H9 (cell line): Measurements from ENCODE around the gene KCTD17. TPM values are rescaled to one million over a fixed set of nuclear protein-coding genes. Genes with fewer than 3 reads are reported as not detected.

Experiments used
- DNase-seq: peaks from one replicate; pipeline ENCODE4 v3.0.0-alpha.2; 2017
- H2AFZ ChIP-seq: one replicate; pipeline ENCODE4 v1.6.1; 2013; ENCODE audit warnings: mild to moderate bottlenecking, low read length, control low read depth, moderate library complexity
- H2AK5ac ChIP-seq: 2 replicates; pipeline ENCODE4 v1.6.1; 2013; ENCODE audit warnings: low read length, control low read depth, mixed read lengths; ENCODE audit not compliant: insufficient read length
- H2BK120ac ChIP-seq: one replicate; pipeline ENCODE4 v1.6.1; 2013; ENCODE audit warnings: low read depth, mild to moderate bottlenecking, low read length, control low read depth, inconsistent platforms; ENCODE audit not compliant: poor library complexity, severe bottlenecking
- H2BK12ac ChIP-seq: 2 replicates; pipeline ENCODE4 v1.6.1; 2013; ENCODE audit warnings: low read length, control low read depth, mixed read lengths, low read depth; ENCODE audit not compliant: insufficient read length
- H2BK15ac ChIP-seq: 2 replicates; pipeline ENCODE4 v1.6.1; 2013; ENCODE audit warnings: low read depth, low read length, control low read depth
- H2BK20ac ChIP-seq: one replicate; pipeline ENCODE4 v1.6.1; 2013; ENCODE audit warnings: low read depth, mild to moderate bottlenecking, low read length, control low read depth, inconsistent platforms; ENCODE audit not compliant: poor library complexity, severe bottlenecking
- H2BK5ac ChIP-seq: 2 replicates; pipeline ENCODE4 v1.6.1; 2013; ENCODE audit warnings: low read length, control low read depth, mixed read lengths; ENCODE audit not compliant: insufficient read length
- H3K14ac ChIP-seq: 2 replicates; pipeline ENCODE4 v1.6.1; 2013; ENCODE audit warnings: low read length, control low read depth; ENCODE audit not compliant: insufficient read depth
- H3K18ac ChIP-seq: 2 replicates; pipeline ENCODE4 v1.6.1; 2013; ENCODE audit warnings: low read depth, mild to moderate bottlenecking, mixed read lengths, low read length, control low read depth; ENCODE audit not compliant: insufficient read length
- H3K23ac ChIP-seq: 2 replicates; pipeline ENCODE4 v1.6.1; 2013; ENCODE audit warnings: low read length, control low read depth, mixed read lengths, low read depth; ENCODE audit not compliant: insufficient read length
- H3K23me2 ChIP-seq: 2 replicates; pipeline ENCODE4 v1.6.1; 2013; ENCODE audit warnings: low read depth, mild to moderate bottlenecking, mixed read lengths, low read length, control low read depth; ENCODE audit not compliant: insufficient read length, poor library complexity, severe bottlenecking
- H3K27ac ChIP-seq: 2 replicates; pipeline ENCODE4 v1.5.1; 2013; ENCODE audit warnings: low read length, control low read depth, mixed read lengths, low read depth; ENCODE audit not compliant: insufficient read length
- H3K27me3 ChIP-seq: 2 replicates; pipeline ENCODE4 v1.6.1; 2013; ENCODE audit warnings: low read length, control low read depth, inconsistent platforms; ENCODE audit not compliant: insufficient read depth
- H3K4ac ChIP-seq: 2 replicates; pipeline ENCODE4 v1.6.1; 2013; ENCODE audit warnings: low read depth, mild to moderate bottlenecking, control low read depth, inconsistent platforms, low read length, moderate library complexity
- H3K4me1 ChIP-seq: 2 replicates; pipeline ENCODE4 v1.6.1; 2013; ENCODE audit warnings: low read length, control low read depth, inconsistent platforms; ENCODE audit not compliant: insufficient read depth
- H3K4me2 ChIP-seq: 2 replicates; pipeline ENCODE4 v1.6.1; 2013; ENCODE audit warnings: low read length, control low read depth, mixed read lengths; ENCODE audit not compliant: insufficient read length, insufficient read depth
- H3K56ac ChIP-seq: 2 replicates; pipeline ENCODE4 v1.6.1; 2013; ENCODE audit warnings: low read depth, mild to moderate bottlenecking, mixed read lengths, low read length, control low read depth; ENCODE audit not compliant: insufficient read length
- H3K79me1 ChIP-seq: 2 replicates; pipeline ENCODE4 v1.6.1; 2013; ENCODE audit warnings: low read depth, mild to moderate bottlenecking, moderate library complexity, low read length, control low read depth, inconsistent platforms; ENCODE audit not compliant: insufficient read depth, poor library complexity, severe bottlenecking
- H3K79me2 ChIP-seq: 2 replicates; pipeline ENCODE4 v1.6.1; 2013; ENCODE audit warnings: low read length, control low read depth, inconsistent platforms; ENCODE audit not compliant: insufficient read depth
- H3K9ac ChIP-seq: 2 replicates; pipeline ENCODE4 v1.6.1; 2013; ENCODE audit warnings: low read length, control low read depth, mixed read lengths; ENCODE audit not compliant: insufficient read length; ENCODE audit errors: extremely low read depth
- H3K9me3 ChIP-seq: one replicate; pipeline ENCODE4 v1.6.1; 2013; ENCODE audit warnings: low read depth, low read length, inconsistent platforms; ENCODE audit not compliant: control insufficient read depth
- H3T11ph ChIP-seq: one replicate; pipeline ENCODE4 v1.6.1; 2013; ENCODE audit warnings: mild to moderate bottlenecking, low read length, control low read depth, inconsistent platforms
- H4K20me1 ChIP-seq: one replicate; pipeline ENCODE4 v1.6.1; 2013; ENCODE audit not compliant: control insufficient read depth, insufficient read length, insufficient read depth
- H4K5ac ChIP-seq: 2 replicates; pipeline ENCODE4 v1.6.1; 2013; ENCODE audit warnings: low read depth, mild to moderate bottlenecking, mixed read lengths, low read length, control low read depth; ENCODE audit not compliant: insufficient read length
- H4K8ac ChIP-seq: replicated peaks from 2 replicates; pipeline ENCODE4 v1.6.1; 2013; ENCODE audit warnings: low read length, control low read depth, mixed read lengths, low read depth; ENCODE audit not compliant: insufficient read length
- H4K91ac ChIP-seq: 2 replicates; pipeline ENCODE4 v1.6.1; 2013; ENCODE audit warnings: low read depth, mild to moderate bottlenecking, moderate library complexity, mixed read lengths, low read length, control low read depth; ENCODE audit not compliant: insufficient read length
- H3K27ac Mint-ChIP-seq, 3 experiments: 2 replicates in 2 of 3; 3 replicates in 1 of 3; pipeline ENCODE4 v1.8.0; 2020 to 2021; ENCODE audit warnings: mixed read lengths in 3 of 3, mild to moderate bottlenecking in 1 of 3, moderate library complexity in 1 of 3
- H3K27me3 Mint-ChIP-seq: 2 replicates; pipeline ENCODE4 v1.8.0; 2021; ENCODE audit warnings: low read depth, mild to moderate bottlenecking, moderate library complexity, mixed read lengths
- H3K36me3 Mint-ChIP-seq, 3 experiments: 2 replicates in 2 of 3; 3 replicates in 1 of 3; pipeline ENCODE4 v1.8.0; 2020 to 2021; ENCODE audit warnings: low read depth in 3 of 3, mixed read lengths in 3 of 3; ENCODE audit not compliant: insufficient read depth in 1 of 3
- H3K4me1 Mint-ChIP-seq, 2 experiments: 2 replicates each; pipeline ENCODE4 v1.8.0; 2020; ENCODE audit warnings: mixed read lengths in 2 of 2
- H3K4me3 Mint-ChIP-seq, 2 experiments: 2 replicates in 1 of 2; 3 replicates in 1 of 2; pipeline ENCODE4 v1.8.0; 2020 to 2021; ENCODE audit warnings: mild to moderate bottlenecking in 2 of 2, mixed read lengths in 2 of 2, moderate library complexity in 1 of 2
- H3K9me3 Mint-ChIP-seq, 2 experiments: 2 replicates in 1 of 2; 3 replicates in 1 of 2; pipeline ENCODE4 v1.8.0; 2020; ENCODE audit warnings: mild to moderate bottlenecking in 2 of 2, mixed read lengths in 2 of 2, moderate library complexity in 1 of 2
- WGBS: extraction: QIAGEN DNeasy Blood & Tissue Kit; methylation state at CpG from one replicate; pipeline ENCODE4 v1.1.7; 2013; ENCODE audit warnings: missing lambda C conversion rate, low lambda C conversion rate, mixed read lengths; ENCODE audit not compliant: insufficient read length; ENCODE audit errors: extremely low coverage; 5-methylcytosine and 5-hydroxymethylcytosine counted together
- total RNA-seq: library from RNA; stranded (reverse); gene quantifications from 2 replicates; pipeline ENCODE4 v1.2.1, GENCODE V29; 2021
- TF ChIP-seq, protein P1 (sequence below): fragments of 200-600 bp; sonication (generic); conservative IDR thresholded peaks from 3 replicates; pipeline ENCODE4 v1.8.0; 2021; ENCODE audit warnings: antibody characterized with exemption, mild to moderate bottlenecking

The KCTD17 gene
- total RNA-seq, 1 experiment from 2014 or later: 34.1 TPM

DNA sequence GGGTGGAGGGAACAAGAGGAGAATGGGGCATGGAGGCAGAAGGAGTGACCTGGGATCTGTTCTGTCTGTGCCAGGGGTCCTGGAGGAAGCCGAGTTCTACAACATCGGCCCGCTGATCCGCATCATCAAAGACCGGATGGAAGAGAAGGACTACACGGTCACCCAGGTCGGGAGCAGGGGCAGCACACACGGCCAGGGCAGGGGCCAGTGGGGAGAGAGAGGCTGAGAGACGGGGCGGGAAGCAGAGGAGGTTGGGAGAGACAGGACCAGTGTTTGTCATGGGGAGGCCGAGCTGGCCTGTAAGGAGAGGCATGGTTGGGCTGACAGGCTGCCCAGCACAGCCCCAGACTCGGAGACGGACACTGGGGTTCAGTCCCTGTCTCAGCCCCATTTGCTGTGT is 4.7 kb downstream of the KCTD17 start:
- Mint-ChIP-seq H3K4me3 (no peak overlapping the region), H3K27me3 (0 out of 2 replicates have a peak, but pooled peaks cover under 1% of the 10 kb centered on the region), H3K36me3 (peaks cover 7 to 39% (median 19%) of the 10 kb centered on the region in 3 experiments; a peak in 6 of 7 replicates), H3K27ac (no peak overlapping the region), H3K4me1 (peaks cover 4 to 11% of the 10 kb centered on the region in 2 experiments), H3K9me3 (no peaks in the 10 kb centered on the region)
- H3K79me2 ChIP-seq: no peaks in the 10 kb centered on the region
- no peak overlapping the region for H4K8ac ChIP-seq
- no peak overlapping the region for H3K56ac ChIP-seq
- H3K23me2 ChIP-seq: peaks cover 5% of the 10 kb centered on the region
- no peaks in the 10 kb centered on the region for H3K9me3 ChIP-seq
- no peak overlapping the region for H4K91ac ChIP-seq
- no peak overlapping the region for H2BK12ac ChIP-seq
- H3K27ac ChIP-seq: no peak overlapping the region
- no peaks in the 10 kb centered on the region for H3K4me1 ChIP-seq
- no peaks in the 10 kb centered on the region for H3K27me3 ChIP-seq
- DNase-seq: no peak
- no peak overlapping the region for H3K4me2 ChIP-seq
- H4K20me1 ChIP-seq: no peaks in the 10 kb centered on the region
- TF ChIP-seq, protein P1, sequence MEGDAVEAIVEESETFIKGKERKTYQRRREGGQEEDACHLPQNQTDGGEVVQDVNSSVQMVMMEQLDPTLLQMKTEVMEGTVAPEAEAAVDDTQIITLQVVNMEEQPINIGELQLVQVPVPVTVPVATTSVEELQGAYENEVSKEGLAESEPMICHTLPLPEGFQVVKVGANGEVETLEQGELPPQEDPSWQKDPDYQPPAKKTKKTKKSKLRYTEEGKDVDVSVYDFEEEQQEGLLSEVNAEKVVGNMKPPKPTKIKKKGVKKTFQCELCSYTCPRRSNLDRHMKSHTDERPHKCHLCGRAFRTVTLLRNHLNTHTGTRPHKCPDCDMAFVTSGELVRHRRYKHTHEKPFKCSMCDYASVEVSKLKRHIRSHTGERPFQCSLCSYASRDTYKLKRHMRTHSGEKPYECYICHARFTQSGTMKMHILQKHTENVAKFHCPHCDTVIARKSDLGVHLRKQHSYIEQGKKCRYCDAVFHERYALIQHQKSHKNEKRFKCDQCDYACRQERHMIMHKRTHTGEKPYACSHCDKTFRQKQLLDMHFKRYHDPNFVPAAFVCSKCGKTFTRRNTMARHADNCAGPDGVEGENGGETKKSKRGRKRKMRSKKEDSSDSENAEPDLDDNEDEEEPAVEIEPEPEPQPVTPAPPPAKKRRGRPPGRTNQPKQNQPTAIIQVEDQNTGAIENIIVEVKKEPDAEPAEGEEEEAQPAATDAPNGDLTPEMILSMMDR: no peak
- no peak overlapping the region for H3K23ac ChIP-seq
- H2BK15ac ChIP-seq: no peak overlapping the region
- H3K14ac ChIP-seq: no peak overlapping the region
- WGBS: no CpG with 5 or more reads among the region's 13 CpGs
- no peak overlapping the region for H2AFZ ChIP-seq
- no peak overlapping the region for H3K4ac ChIP-seq
- H3K9ac ChIP-seq: no peak overlapping the region
- H2BK120ac ChIP-seq: no peak overlapping the region
- H4K5ac ChIP-seq: no peak overlapping the region
- H3T11ph ChIP-seq: no peak overlapping the region
- no peak overlapping the region for H3K18ac ChIP-seq
- no peak overlapping the region for H2BK5ac ChIP-seq
- no peak overlapping the region for H2BK20ac ChIP-seq
- no peaks in the 10 kb centered on the region for H3K79me1 ChIP-seq
- H2AK5ac ChIP-seq: no peak overlapping the region
